ENCODE measurements around the gene FGFR4.
A peak's percentile ranks its signal among the peaks of the same experiment; 100 is the strongest.

- TF ChIP-seq CTCF (IDR thresholded peaks at IDR 0.05) (peak; percentile 93 to 99 (median 96)), POLR2A (IDR thresholded peaks at IDR 0.05) (no peak), POLR2AphosphoS5 (IDR thresholded peaks at IDR 0.05) (no peak)
These were observed 27.1 kb downstream of the FGFR4 start for GRCh38 chr5:177113566-177114424.

Data from upper lobe of left lung (tissue), 4 donors.